ENCODE measurements around the gene TAF12.

TAF12 gene

DNA sequence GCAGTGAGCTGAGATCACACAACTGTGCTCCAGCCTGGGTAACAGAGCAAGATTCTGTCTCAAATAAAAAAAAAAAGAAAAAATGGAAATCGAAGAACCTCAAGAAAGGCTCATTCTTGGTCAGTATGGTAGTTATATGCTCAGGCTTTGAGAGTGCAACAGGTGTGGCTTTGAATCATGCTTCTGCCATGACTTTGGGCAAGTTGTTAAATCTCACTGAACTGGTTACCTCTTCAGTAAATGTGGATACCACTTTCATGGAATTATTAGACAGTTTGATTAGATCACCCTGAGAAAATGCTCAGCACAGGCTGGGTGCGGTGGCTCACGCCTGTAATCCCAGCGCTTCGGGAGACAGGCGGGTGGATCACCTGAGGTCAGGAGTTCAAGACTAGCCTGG, 77.1 kb downstream of the TAF12 start:
- Mint-ChIP-seq H3K4me3 (no peak overlapping the region), H3K9me3 (no peaks in the 10 kb centered on the region), H3K36me3 (ENCODE audit: low read depth) (peaks cover 51% of the 10 kb centered on the region), H3K27me3 (ENCODE audit: low read depth, poor library complexity) (no peaks in the 10 kb centered on the region), H3K27ac (no peak overlapping the region), H3K4me1 (no peaks in the 10 kb centered on the region)
- DNase-seq: no peak
- TF ChIP-seq, protein P1, sequence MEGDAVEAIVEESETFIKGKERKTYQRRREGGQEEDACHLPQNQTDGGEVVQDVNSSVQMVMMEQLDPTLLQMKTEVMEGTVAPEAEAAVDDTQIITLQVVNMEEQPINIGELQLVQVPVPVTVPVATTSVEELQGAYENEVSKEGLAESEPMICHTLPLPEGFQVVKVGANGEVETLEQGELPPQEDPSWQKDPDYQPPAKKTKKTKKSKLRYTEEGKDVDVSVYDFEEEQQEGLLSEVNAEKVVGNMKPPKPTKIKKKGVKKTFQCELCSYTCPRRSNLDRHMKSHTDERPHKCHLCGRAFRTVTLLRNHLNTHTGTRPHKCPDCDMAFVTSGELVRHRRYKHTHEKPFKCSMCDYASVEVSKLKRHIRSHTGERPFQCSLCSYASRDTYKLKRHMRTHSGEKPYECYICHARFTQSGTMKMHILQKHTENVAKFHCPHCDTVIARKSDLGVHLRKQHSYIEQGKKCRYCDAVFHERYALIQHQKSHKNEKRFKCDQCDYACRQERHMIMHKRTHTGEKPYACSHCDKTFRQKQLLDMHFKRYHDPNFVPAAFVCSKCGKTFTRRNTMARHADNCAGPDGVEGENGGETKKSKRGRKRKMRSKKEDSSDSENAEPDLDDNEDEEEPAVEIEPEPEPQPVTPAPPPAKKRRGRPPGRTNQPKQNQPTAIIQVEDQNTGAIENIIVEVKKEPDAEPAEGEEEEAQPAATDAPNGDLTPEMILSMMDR (IDR thresholded peaks at IDR 0.05): no peak

DNA sequence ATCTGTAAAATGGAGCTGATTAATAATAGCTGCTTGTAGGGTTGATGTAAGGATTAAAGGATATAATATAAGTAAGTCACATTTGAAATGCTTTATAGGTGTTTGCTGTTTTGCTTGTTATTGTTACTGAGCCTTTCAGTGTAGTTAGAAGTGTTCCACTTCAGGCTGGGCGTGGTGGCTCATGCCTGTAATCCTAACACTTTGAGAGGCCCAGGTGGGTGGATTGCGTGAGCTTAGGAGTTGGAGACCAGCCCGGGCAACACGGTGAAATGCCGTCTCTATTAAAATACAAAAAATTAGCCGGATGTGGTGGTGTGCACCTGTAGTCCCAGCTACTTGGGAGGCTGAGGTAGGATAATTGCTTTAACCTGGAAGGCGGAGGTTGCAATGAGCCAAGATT, 77.8 kb downstream of the TAF12 start:
- Mint-ChIP-seq H3K27ac (peak overlapping the region; percentile 93), H3K4me3 (no peak overlapping the region), H3K9me3 (no peaks in the 10 kb centered on the region), H3K27me3 (ENCODE audit: low read depth, poor library complexity) (no peaks in the 10 kb centered on the region), H3K4me1 (no peaks in the 10 kb centered on the region), H3K36me3 (ENCODE audit: low read depth) (peaks cover 58% of the 10 kb centered on the region)
- TF ChIP-seq, protein P1 (IDR thresholded peaks at IDR 0.05): no peak
- DNase-seq: no peak

DNA sequence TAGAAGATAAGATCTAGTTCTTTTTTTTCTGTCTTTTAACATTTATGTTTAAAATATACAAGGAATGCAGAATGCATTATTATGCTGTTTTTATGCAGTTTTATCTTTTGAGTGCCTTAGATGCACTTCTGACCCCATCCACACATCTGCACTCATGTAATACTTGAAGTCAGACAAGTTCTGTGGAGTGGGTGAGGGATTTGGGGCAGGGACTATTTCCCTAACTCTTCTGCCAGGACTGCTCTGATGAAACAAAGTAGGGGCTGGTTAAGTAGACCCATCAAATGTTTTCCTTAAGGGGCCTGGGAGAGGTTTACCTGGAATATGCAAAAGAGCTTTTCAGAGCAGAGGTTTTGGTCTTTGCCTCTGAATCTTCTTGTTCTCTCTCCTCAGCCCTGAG, 78.6 kb downstream of the TAF12 start:
- H3K4me3 Mint-ChIP-seq: no peak overlapping the region
- H3K36me3 Mint-ChIP-seq (ENCODE audit: low read depth): peaks cover 58% of the 10 kb centered on the region
- no peaks in the 10 kb centered on the region for H3K27me3 Mint-ChIP-seq (ENCODE audit: low read depth, poor library complexity)
- DNase-seq: no peak
- no peak overlapping the region for H3K27ac Mint-ChIP-seq
- no peaks in the 10 kb centered on the region for H3K9me3 Mint-ChIP-seq
- no peaks in the 10 kb centered on the region for H3K4me1 Mint-ChIP-seq
- TF ChIP-seq, protein P1 (IDR thresholded peaks at IDR 0.05): no peak

DNA sequence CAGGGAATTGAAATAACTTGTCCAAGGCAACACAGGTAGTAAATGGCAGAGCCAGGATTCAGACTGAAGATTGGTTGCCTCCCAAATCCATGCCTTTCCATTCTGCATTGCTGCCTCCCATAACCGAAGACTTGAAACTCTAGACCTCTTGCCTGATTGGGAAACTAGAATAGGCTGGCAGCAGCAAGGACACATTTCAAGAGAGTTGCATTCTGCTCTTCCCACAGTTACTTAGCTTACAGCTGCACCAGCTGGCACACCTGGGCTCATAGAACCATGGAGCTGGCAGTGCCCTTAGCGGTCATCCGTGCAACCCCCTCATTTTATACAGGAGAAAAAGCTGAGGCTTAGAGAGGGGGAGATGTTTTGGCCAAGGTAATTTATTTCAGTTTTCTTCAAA, 82.0 kb downstream of the TAF12 start:
- no peak overlapping the region for H3K27ac Mint-ChIP-seq
- peaks cover 2% of the 10 kb centered on the region for H3K27me3 Mint-ChIP-seq (ENCODE audit: low read depth, poor library complexity)
- H3K9me3 Mint-ChIP-seq: no peaks in the 10 kb centered on the region
- TF ChIP-seq, protein P1 (IDR thresholded peaks at IDR 0.05): no peak
- DNase-seq: no peak
- peaks cover 55% of the 10 kb centered on the region for H3K36me3 Mint-ChIP-seq (ENCODE audit: low read depth)
- H3K4me1 Mint-ChIP-seq: no peaks in the 10 kb centered on the region
- no peak overlapping the region for H3K4me3 Mint-ChIP-seq
